Right lobe of liver (tissue), 4 donors: ENCODE results near the gene CDCA5.

Source experiments
- CTCF ChIP-seq, 4 donors: fragments of 200-600 bp in 3 of 4; fragments of 450-650 bp in 1 of 4; IDR thresholded peaks; one replicate each; pipeline versions ENCODE4 v1.5.1 to v1.8.0; 2016 to 2022; ENCODE audit warnings: antibody characterized with exemption in 4 of 4, mild to moderate bottlenecking in 2 of 4
- POLR2A ChIP-seq: fragments of 450-650 bp; IDR thresholded peaks from one replicate; pipeline ENCODE4 v1.6.1; 2017; ENCODE audit warnings: antibody characterized with exemption, mild to moderate bottlenecking
- donor health status: DM: no; HTN: no; CAD: no.
- donor health status: DM: no; HTN: no; CAD: no.
- donor health status: DM: no; HTN: yes; CAD: no.

GRCh38 chr11:65057526-65057925, 26.3 kb downstream of the CDCA5 start:
- TF ChIP-seq CTCF (IDR thresholded peaks at IDR 0.05) (no peak), POLR2A (no peak)
